HepG2 (cell line): ENCODE measurements around the gene EHD1. TPM values are rescaled to one million over a fixed set of nuclear protein-coding genes. Genes with fewer than 3 reads are reported as not detected.

Source experiments
- CCDC6 ChIP-seq: sonication (generic); formaldehyde crosslinking; IDR thresholded peaks from 2 replicates; pipeline ENCODE4 v1.8.1; 2022; ENCODE audit warnings: mild to moderate bottlenecking, missing genetic modification reagents, moderate library complexity
- FOXJ3 ChIP-seq: sonication (generic); formaldehyde crosslinking; IDR thresholded peaks from 2 replicates; pipeline ENCODE4 v1.4.0; 2020; ENCODE audit warnings: missing genetic modification reagents, mild to moderate bottlenecking, borderline replicate concordance
- KDM4B ChIP-seq: sonication (generic); formaldehyde crosslinking; IDR thresholded peaks from 2 replicates; pipeline ENCODE4 v1.4.0; 2020; ENCODE audit warnings: missing genetic modification reagents
- KLF15 ChIP-seq: sonication (generic); formaldehyde crosslinking; IDR thresholded peaks from 2 replicates; pipeline ENCODE4 v1.8.1; 2023; ENCODE audit warnings: borderline replicate concordance, mild to moderate bottlenecking, inconsistent platforms, missing genetic modification reagents, mixed read lengths
- MAFF ChIP-seq: IDR thresholded peaks from 2 replicates; pipeline ENCODE4 v1.6.1; 2011; ENCODE audit warnings: low read depth, low read length, improper control_type of control experiment
- MAFG ChIP-seq: sonication (generic); formaldehyde crosslinking; IDR thresholded peaks from 2 replicates; pipeline ENCODE4 v1.5.1; 2020; ENCODE audit warnings: mild to moderate bottlenecking, missing genetic modification reagents
- SRSF1 ChIP-seq: fragments of 200-400 bp; formaldehyde crosslinking; optimal IDR thresholded peaks from 2 replicates; pipeline ENCODE3; 2017; ENCODE audit warnings: mild to moderate bottlenecking, low read depth, low read length, moderate library complexity
- TERF1 ChIP-seq: sonication (generic); formaldehyde crosslinking; IDR thresholded peaks from 2 replicates; pipeline ENCODE4 v1.8.0; 2022; ENCODE audit warnings: mild to moderate bottlenecking, missing genetic modification reagents, moderate library complexity
- TFE3 ChIP-seq: IDR thresholded peaks from 2 replicates; pipeline ENCODE4 v1.6.1; 2016
- TOPORS ChIP-seq: sonication (generic); formaldehyde crosslinking; IDR thresholded peaks from 2 replicates; pipeline ENCODE4 v1.8.0; 2023; ENCODE audit warnings: mild to moderate bottlenecking, missing genetic modification reagents
- ZBED4 ChIP-seq: sonication (generic); formaldehyde crosslinking; IDR thresholded peaks from 2 replicates; pipeline ENCODE4 v1.4.0; 2020; ENCODE audit warnings: missing genetic modification reagents, borderline replicate concordance
- ZFP36L1 ChIP-seq: sonication (generic); formaldehyde crosslinking; IDR thresholded peaks from 2 replicates; pipeline ENCODE4 v1.8.0; 2022; ENCODE audit warnings: mild to moderate bottlenecking, missing genetic modification reagents, moderate library complexity
- ZFX ChIP-seq: sonication (generic); formaldehyde crosslinking; IDR thresholded peaks from 2 replicates; pipeline ENCODE4 v1.4.0; 2020; ENCODE audit warnings: mild to moderate bottlenecking, low read depth, missing genetic modification reagents, moderate library complexity
- ZNF335 ChIP-seq: sonication (generic); formaldehyde crosslinking; IDR thresholded peaks from 2 replicates; pipeline ENCODE4 v1.4.0; 2020; ENCODE audit warnings: missing genetic modification reagents
- ZNF557 ChIP-seq: sonication (generic); formaldehyde crosslinking; IDR thresholded peaks from 2 replicates; pipeline ENCODE4 v1.4.0; 2020; ENCODE audit warnings: missing genetic modification reagents
- ZNF605 ChIP-seq: sonication (generic); formaldehyde crosslinking; IDR thresholded peaks from 2 replicates; pipeline ENCODE4 v1.8.0; 2022; ENCODE audit warnings: mild to moderate bottlenecking, missing genetic modification reagents
- ZNF609 ChIP-seq: sonication (generic); formaldehyde crosslinking; IDR thresholded peaks from 2 replicates; pipeline ENCODE4 v1.4.0; 2020; ENCODE audit warnings: mild to moderate bottlenecking, missing genetic modification reagents, borderline replicate concordance
- ZNF782 ChIP-seq: sonication (generic); formaldehyde crosslinking; IDR thresholded peaks from 2 replicates; pipeline ENCODE4 v1.4.0; 2020; ENCODE audit warnings: missing genetic modification reagents, mild to moderate bottlenecking, borderline replicate concordance
- ZSCAN25 ChIP-seq: sonication (generic); formaldehyde crosslinking; IDR thresholded peaks from 2 replicates; pipeline ENCODE4 v1.8.0; 2022; ENCODE audit warnings: mild to moderate bottlenecking, missing genetic modification reagents
- polyA plus RNA-seq, 8 experiments: library from polyadenylated mRNA; depleted of rRNA in 3 of 8; stranded (reverse) in 7 of 8; unstranded in 1 of 8; fragments of >200 nt; fragmentation: Illumina TruSeq in 4 of 8; extraction: Trizol in 4 of 8; gene quantifications; 2 replicates each; pipeline versions ENCODE4 v1.2.1 to v1.2.3, GENCODE V29; 2011 to 2016; ENCODE audit warnings: low read depth in 4 of 8, missing spikeins in 1 of 8, mixed read lengths in 1 of 8; ENCODE audit not compliant: insufficient read depth in 1 of 8
- total RNA-seq, 5 experiments: library from RNA; depleted of rRNA; stranded (reverse); fragments of >200 nt; fragmentation: Illumina TruSeq; extraction: Trizol; gene quantifications; 2 replicates each; pipeline ENCODE4 v1.2.3, GENCODE V29; 2016; ENCODE audit warnings: low read depth in 1 of 5

EHD1 gene
- total and polyA plus RNA-seq, 2 of the 13 experiments (the other 11 are each of a cell fraction or from before 2014, with no cell fraction given) = 23.6 to 26.6 TPM

GRCh38 chr11:64869571-64870175 lies 8.7 kb downstream of the EHD1 start (continued):
- TF ChIP-seq ZNF605 (CRISPR knock-in tag) (no peak), ZFX (no peak), ZNF609 (CRISPR knock-in tag) (no peak), KDM4B (CRISPR knock-in tag) (no peak), TERF1 (CRISPR knock-in tag) (no peak), ZNF782 (CRISPR knock-in tag) (no peak), ZSCAN25 (CRISPR knock-in tag) (no peak), MAFF (no peak), KLF15 (no peak), ZNF557 (CRISPR knock-in tag) (no peak), SRSF1 (no peak), ZBED4 (CRISPR knock-in tag) (no peak), TOPORS (peak; percentile 39; the same call in 1 of the 2 replicates), FOXJ3 (CRISPR knock-in tag) (no peak), MAFG (CRISPR knock-in tag) (no peak), TFE3 (CRISPR knock-in tag) (no peak), ZFP36L1 (no peak), ZNF335 (CRISPR knock-in tag) (no peak), CCDC6 (CRISPR knock-in tag) (no peak)
